Body of pancreas (tissue), 4 donors: Measurements from ENCODE around the gene CTTN.

Experiments used
- POLR2A ChIP-seq, 3 donors: fragments of 450-650 bp; IDR thresholded peaks; one replicate each; pipeline ENCODE4 v1.6.1; 2016; ENCODE audit warnings: antibody characterized with exemption in 3 of 3, mild to moderate bottlenecking in 2 of 3
- TF ChIP-seq, protein P1 (sequence below), 7 experiments: fragments of 450-650 bp in 4 of 7; fragments of 200-600 bp in 3 of 7; sonication (generic) in 3 of 7; IDR thresholded peaks; one replicate each; pipeline ENCODE4 v1.5.1; 2016 to 2019; ENCODE audit warnings: antibody characterized with exemption in 7 of 7

DNA sequence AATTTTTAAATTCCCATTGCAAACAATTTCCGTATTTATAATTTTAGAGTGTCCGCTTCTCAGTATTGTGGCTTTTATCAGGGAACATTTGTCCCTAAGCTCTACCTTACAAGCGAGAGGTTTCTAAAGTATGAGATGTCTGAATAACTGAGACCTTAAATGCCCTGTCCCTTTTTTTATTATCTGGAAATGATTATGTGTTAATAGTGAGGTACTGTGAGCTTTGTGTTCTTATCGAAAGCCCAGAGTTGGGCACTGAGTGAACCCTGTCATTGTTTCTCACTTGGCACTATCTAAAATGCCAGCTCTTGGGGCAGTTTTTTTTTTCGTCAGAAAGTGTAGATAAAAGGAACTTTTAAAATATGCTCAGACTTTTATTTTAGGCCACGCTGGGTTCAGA, 9.5 kb downstream of the CTTN start:
- TF ChIP-seq, protein P1, sequence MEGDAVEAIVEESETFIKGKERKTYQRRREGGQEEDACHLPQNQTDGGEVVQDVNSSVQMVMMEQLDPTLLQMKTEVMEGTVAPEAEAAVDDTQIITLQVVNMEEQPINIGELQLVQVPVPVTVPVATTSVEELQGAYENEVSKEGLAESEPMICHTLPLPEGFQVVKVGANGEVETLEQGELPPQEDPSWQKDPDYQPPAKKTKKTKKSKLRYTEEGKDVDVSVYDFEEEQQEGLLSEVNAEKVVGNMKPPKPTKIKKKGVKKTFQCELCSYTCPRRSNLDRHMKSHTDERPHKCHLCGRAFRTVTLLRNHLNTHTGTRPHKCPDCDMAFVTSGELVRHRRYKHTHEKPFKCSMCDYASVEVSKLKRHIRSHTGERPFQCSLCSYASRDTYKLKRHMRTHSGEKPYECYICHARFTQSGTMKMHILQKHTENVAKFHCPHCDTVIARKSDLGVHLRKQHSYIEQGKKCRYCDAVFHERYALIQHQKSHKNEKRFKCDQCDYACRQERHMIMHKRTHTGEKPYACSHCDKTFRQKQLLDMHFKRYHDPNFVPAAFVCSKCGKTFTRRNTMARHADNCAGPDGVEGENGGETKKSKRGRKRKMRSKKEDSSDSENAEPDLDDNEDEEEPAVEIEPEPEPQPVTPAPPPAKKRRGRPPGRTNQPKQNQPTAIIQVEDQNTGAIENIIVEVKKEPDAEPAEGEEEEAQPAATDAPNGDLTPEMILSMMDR (IDR thresholded peaks at IDR 0.05) = no peak
- no peak for TF ChIP-seq POLR2A (IDR thresholded peaks at IDR 0.05)
